Pancreas (tissue), 10 donors: ENCODE data around the gene RUFY3. TPM values are rescaled to one million over a fixed set of nuclear protein-coding genes. Genes with fewer than 3 reads are reported as not detected.
A peak's percentile ranks its signal among the peaks of the same experiment; 100 is the strongest.

ENCODE experiments used
- ATAC-seq, 4 donors: fragments of 200-7000 bp; cut with Tn5 transposase; one replicate each; pipeline versions ENCODE4 v1.8.0 to v1.9.1; 2020; ENCODE audit warnings: mild to moderate bottlenecking in 4 of 4, moderate library complexity in 4 of 4
- DNase-seq, 6 donors: peaks; one replicate each; pipeline ENCODE4 v3.0.0-alpha.2; 2020
- FAIRE-seq: peaks from 2 replicates; lab custom pipeline; 2012; peaks lifted over from hg19 to GRCh38; lab: Jason Lieb, UNC
- H3K27ac ChIP-seq, 4 donors: fragments of 200-600 bp; sonication (generic); 1 replicate in 3 of 4; 2 replicates in 1 of 4; pipeline versions ENCODE4 v1.5.0 to v1.8.0; 2020
- H3K27me3 ChIP-seq, 4 donors: fragments of 200-600 bp; one replicate each; pipeline ENCODE4 v1.8.0; 2021
- H3K36me3 ChIP-seq, 3 donors: fragments of 200-600 bp; sonication (generic) in 1 of 3; one replicate each; pipeline versions ENCODE4 v1.5.0 to v1.8.0; 2020 to 2021
- H3K4me1 ChIP-seq, 3 donors: fragments of 200-600 bp; one replicate each; pipeline ENCODE4 v1.8.0; 2021
- H3K4me3 ChIP-seq, 4 donors: fragments of 200-600 bp; sonication (generic) in 2 of 4; one replicate each; pipeline versions ENCODE4 v1.5.0 to v1.8.0; 2020 to 2021
- H3K9me3 ChIP-seq, 4 donors: fragments of 200-600 bp; one replicate each; pipeline ENCODE4 v1.8.0; 2021
- CTCF ChIP-seq, 4 donors: fragments of 200-600 bp; sonication (generic) in 3 of 4; IDR thresholded peaks; one replicate each; pipeline versions ENCODE4 v1.5.0 to v1.8.0; 2021; ENCODE audit warnings: antibody characterized with exemption in 4 of 4
- WGBS, 2 donors: extraction: QIAGEN DNeasy Blood & Tissue Kit; methylation state at CpG; one replicate each; pipeline ENCODE4 v1.1.7; 2013; 5-methylcytosine and 5-hydroxymethylcytosine counted together
- intact Hi-C, 3 donors: fragments of 100-400 bp; cut with DNase I; formaldehyde crosslinking; loops; one replicate each; pipeline versions ENCODE4 v1.11.1 to v1.14.2; 2022
- polyA plus RNA-seq, 2 donors: library from polyadenylated mRNA; stranded (reverse); fragments of 200-250 nt; gene quantifications; one replicate each; pipeline ENCODE4 v1.2.3, GENCODE V29; 2013
- total RNA-seq, 6 donors: library from RNA; stranded (reverse); fragmentation: NEBNext Ultra II Directional in 4 of 6; extraction: Animal tissue kit (Norgen Biotek cat#: 25700) in 4 of 6; gene quantifications; one replicate each; pipeline versions ENCODE4 v1.2.1 to v1.2.4, GENCODE V29; 2021 to 2023
- donor health status: healthy with polysubstance abuse.
- donor health status: DM: no; HTN: no; CAD: no; lungs with moderate emphysema.
- donor health status: DM: no; HTN: no; CAD: no.
- donor health status: control.
- donor health status: control.
- donor health status: Bipolar disorder and iron deficiency.
- donor health status: DM: yes; HTN: yes; CAD: no.
- donor health status: DM: no; HTN: no; CAD: no.
- donor health status: DM: no; HTN: no; CAD: no.
- donor health status: DM: yes; HTN: yes; CAD: no.

The RUFY3 gene
- total and polyA plus RNA-seq, 8 donors: 18.3 to 42.1 (median 22.0) TPM

DNA sequence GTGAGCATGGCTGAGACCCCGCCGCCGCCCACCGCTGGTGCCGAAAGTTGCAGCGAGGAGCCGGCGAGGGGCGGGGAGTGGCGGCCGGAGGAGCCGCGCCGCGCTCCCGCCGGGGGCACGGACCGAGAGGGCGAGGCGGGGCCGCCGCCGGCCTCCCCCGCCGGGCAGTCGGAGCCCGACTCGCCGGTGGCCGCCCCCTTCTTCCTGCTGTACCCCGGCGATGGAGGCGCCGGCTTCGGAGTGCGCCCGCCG lies 16.9 kb upstream of the RUFY3 start:
- DNase-seq (no peak), ATAC-seq (peak; percentile 7 to 56 (median 29)), FAIRE-seq (no peak)
- H3K36me3 ChIP-seq: no peaks in the 10 kb centered on the region
- H3K4me3 ChIP-seq: peak overlapping the region; percentile 60 to 95 (median 89)
- intact Hi-C loops: no loop called here
- peak overlapping the region; percentile 78 to 98 (median 94) for H3K27ac ChIP-seq
- H3K4me1 ChIP-seq: peaks cover 12 to 31% (median 16%) of the 10 kb centered on the region in 3 donors
- H3K27me3 ChIP-seq: no peaks in the 10 kb centered on the region
- TF ChIP-seq CTCF (IDR thresholded peaks at IDR 0.05): no peak
- H3K9me3 ChIP-seq: no peaks in the 10 kb centered on the region
- 1% methylated on average over 39 of the region's 39 CpGs; no CpG with 5 or more reads in 1 of the 2 donors for WGBS, 2 donors

- TF ChIP-seq CTCF (IDR thresholded peaks at IDR 0.05): no peak
- H3K9me3 ChIP-seq: no peaks in the 10 kb centered on the region
- peaks cover 12 to 34% (median 19%) of the 10 kb centered on the region in 3 donors for H3K4me1 ChIP-seq
- no peaks in the 10 kb centered on the region for H3K36me3 ChIP-seq
- 1% methylated on average over 36 to 86 of the region's 86 CpGs for WGBS, 2 donors
- peak; percentile 70 to 76 (median 72) for ATAC-seq
- FAIRE-seq: no peak
- DNase-seq: peak; percentile 63 to 87 (median 75)
- intact Hi-C loops: no loop called here
- H3K27me3 ChIP-seq: no peaks in the 10 kb centered on the region
- H3K4me3 ChIP-seq: peak overlapping the region; percentile 60 to 95 (median 89)
- peak overlapping the region; percentile 78 to 98 (median 94) for H3K27ac ChIP-seq
Observed at GRCh38 chr4:70705183-70706043, 16.4 kb upstream of the RUFY3 start.

DNA sequence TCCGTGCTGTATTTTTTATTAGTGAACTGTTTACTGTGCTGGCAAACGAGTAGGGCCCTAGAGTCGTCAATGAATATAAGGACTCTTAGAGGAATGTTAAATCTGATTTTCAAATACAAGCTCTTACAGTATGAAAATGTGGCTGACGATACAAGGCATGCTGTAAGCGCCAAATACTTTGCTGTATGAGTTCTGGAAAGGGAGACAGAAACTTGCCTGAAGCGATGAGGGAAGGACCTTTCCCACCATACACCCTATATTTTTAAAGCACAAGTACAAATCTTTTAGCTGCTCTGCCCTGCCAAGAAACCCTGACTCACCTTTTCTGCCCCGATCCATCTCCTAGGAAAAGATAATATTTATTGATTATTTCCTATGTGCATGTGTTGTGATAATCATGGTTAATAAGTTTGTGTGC lies 15.7 kb upstream of the RUFY3 start:
- FAIRE-seq: no peak
- TF ChIP-seq CTCF (IDR thresholded peaks at IDR 0.05): no peak
- 1 to 3% methylated on average over 7 of the region's 7 CpGs for WGBS, 2 donors
- Histone ChIP-seq H3K4me3 (peak overlapping the region; percentile 60 to 95 (median 89)), H3K27ac (peak overlapping the region; percentile 78 to 98 (median 94)), H3K27me3 (no peaks in the 10 kb centered on the region), H3K9me3 (no peaks in the 10 kb centered on the region), H3K4me1 (peaks cover 12 to 34% (median 19%) of the 10 kb centered on the region in 3 donors), H3K36me3 (no peaks in the 10 kb centered on the region)
- ATAC-seq: no peak
- DNase-seq: no peak
- intact Hi-C loops: no loop called here

DNA sequence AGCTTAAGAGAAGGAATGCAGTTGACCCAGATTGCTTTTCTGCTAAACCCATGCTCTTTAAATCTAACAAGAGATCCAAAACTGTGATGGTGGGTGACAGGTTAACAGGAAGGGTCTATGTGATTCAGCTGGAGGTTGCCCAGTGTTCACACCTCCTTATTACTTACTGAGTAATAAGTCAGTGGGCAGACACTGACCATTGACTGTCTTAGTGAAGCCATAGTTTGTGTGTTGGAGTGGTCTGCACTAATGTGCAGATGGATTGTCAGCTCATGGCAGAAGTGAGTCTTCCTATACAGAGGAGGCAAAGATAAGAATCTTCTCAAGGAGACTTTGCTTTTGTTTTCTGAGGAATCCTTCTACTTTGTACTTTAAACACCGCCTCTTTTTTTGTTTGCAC lies 15.2 kb upstream of the RUFY3 start:
- Histone ChIP-seq H3K27me3 (no peaks in the 10 kb centered on the region), H3K36me3 (no peaks in the 10 kb centered on the region), H3K9me3 (no peaks in the 10 kb centered on the region), H3K4me1 (peaks cover 12 to 34% (median 23%) of the 10 kb centered on the region in 3 donors), H3K4me3 (peak overlapping the region; percentile 60 to 95 (median 89)), H3K27ac (peak overlapping the region in 3 of 4 donors; percentile 93 to 98 (median 96))
- TF ChIP-seq CTCF (IDR thresholded peaks at IDR 0.05): no peak
- FAIRE-seq: no peak
- no peak for ATAC-seq
- DNase-seq: no peak
- intact Hi-C loops: no loop called here
- WGBS, 2 donors: 53 to 67% methylated on average over 1 of the region's 1 CpG
